GM23338 (cell line): ENCODE results near the gene ETAA1. TPM values are rescaled to one million over a fixed set of nuclear protein-coding genes. Genes with fewer than 3 reads are reported as not detected.

Experiments
- ATAC-seq: fragments of 200-7000 bp; cut with Tn5 transposase; 3 replicates; pipeline ENCODE4 v1.9.1; 2020
- DNase-seq: peaks from one replicate; pipeline ENCODE4 v3.0.0-alpha.2; 2015; ENCODE audit warnings: low spot score
- H2AFZ ChIP-seq: fragments of 200-600 bp; sonication (generic); 2 replicates; pipeline ENCODE4 v1.8.0; 2016; ENCODE audit warnings: antibody characterized with exemption, mild to moderate bottlenecking, moderate library complexity
- H3F3A ChIP-seq: fragments of 200-600 bp; sonication (generic); replicated peaks from 2 replicates; pipeline ENCODE4 v1.8.0; 2017; ENCODE audit warnings: antibody characterized with exemption, mixed run types, low read depth
- H3K27ac ChIP-seq: fragments of 200-600 bp; sonication (generic); 2 replicates; pipeline ENCODE4 v1.6.1; 2016; ENCODE audit warnings: low read depth
- H3K27me3 ChIP-seq: fragments of 200-600 bp; sonication (generic); 2 replicates; pipeline ENCODE4 v1.8.0; 2016; ENCODE audit warnings: mild to moderate bottlenecking, mixed run types, moderate library complexity; ENCODE audit not compliant: insufficient read depth
- H3K36me3 ChIP-seq: fragments of 200-600 bp; sonication (generic); 2 replicates; pipeline ENCODE4 v1.8.0; 2016; ENCODE audit warnings: mild to moderate bottlenecking; ENCODE audit not compliant: insufficient read depth
- H3K4me1 ChIP-seq: fragments of 200-600 bp; sonication (generic); 2 replicates; pipeline ENCODE4 v1.8.0; 2016; ENCODE audit warnings: mild to moderate bottlenecking, moderate library complexity; ENCODE audit not compliant: insufficient read depth
- H3K4me2 ChIP-seq: fragments of 200-600 bp; sonication (generic); 2 replicates; pipeline ENCODE4 v1.7.1; 2017; ENCODE audit warnings: mixed run types
- H3K4me3 ChIP-seq: fragments of 200-600 bp; sonication (generic); 2 replicates; pipeline ENCODE4 v1.6.1; 2016; ENCODE audit warnings: mixed run types
- H3K79me2 ChIP-seq: fragments of 200-600 bp; sonication (generic); replicated peaks from 2 replicates; pipeline ENCODE4 v1.8.0; 2017; ENCODE audit warnings: mild to moderate bottlenecking; ENCODE audit not compliant: insufficient read depth
- H3K9me2 ChIP-seq: fragments of 200-600 bp; sonication (generic); 2 replicates; pipeline ENCODE4 v1.8.0; 2017; ENCODE audit not compliant: insufficient read depth
- H4K20me1 ChIP-seq: fragments of 200-600 bp; sonication (generic); replicated peaks from 2 replicates; pipeline ENCODE4 v1.8.0; 2017; ENCODE audit warnings: mild to moderate bottlenecking; ENCODE audit not compliant: insufficient read depth
- H3K27ac Mint-ChIP-seq: 2 replicates; pipeline ENCODE4 v1.8.0; 2020; ENCODE audit warnings: inconsistent platforms, mild to moderate bottlenecking, moderate library complexity, mixed read lengths
- H3K27me3 Mint-ChIP-seq: 3 replicates; pipeline ENCODE4 v1.8.0; 2022; ENCODE audit warnings: low read depth, mild to moderate bottlenecking, moderate library complexity, mixed read lengths, inconsistent platforms; ENCODE audit not compliant: insufficient read depth, poor library complexity
- H3K36me3 Mint-ChIP-seq: 3 replicates; pipeline ENCODE4 v1.8.0; 2021; ENCODE audit warnings: low read depth, mild to moderate bottlenecking, inconsistent platforms, moderate library complexity, mixed read lengths
- H3K4me1 Mint-ChIP-seq: 3 replicates; pipeline ENCODE4 v1.8.0; 2020; ENCODE audit warnings: mild to moderate bottlenecking, inconsistent platforms, mixed read lengths
- H3K4me3 Mint-ChIP-seq: 3 replicates; pipeline ENCODE4 v1.8.0; 2021; ENCODE audit warnings: moderate library complexity, mild to moderate bottlenecking, inconsistent platforms, mixed read lengths
- H3K9me3 Mint-ChIP-seq: 3 replicates; pipeline ENCODE4 v1.8.0; 2020; ENCODE audit warnings: moderate library complexity, mild to moderate bottlenecking, inconsistent platforms, mixed read lengths
- CREB1 ChIP-seq: fragments of 250-450 bp; sonication (Bioruptor Pico); IDR thresholded peaks from 2 replicates; pipeline ENCODE4 v1.5.0; 2020; ENCODE audit warnings: low read depth, mild to moderate bottlenecking, moderate library complexity
- ETS1 ChIP-seq: IDR thresholded peaks from 2 replicates; pipeline ENCODE4 v1.6.1; 2016; ENCODE audit warnings: antibody characterized with exemption
- EZH2 ChIP-seq: fragments of 200-600 bp; sonication (generic); IDR thresholded peaks from one replicate; pipeline ENCODE4 v1.8.0; 2017; ENCODE audit warnings: antibody characterized with exemption, mild to moderate bottlenecking, low read depth; ENCODE audit not compliant: unreplicated experiment
- EZH2phosphoT487 ChIP-seq: fragments of 200-600 bp; sonication (generic); IDR thresholded peaks from one replicate; pipeline ENCODE4 v1.8.1; 2018; ENCODE audit warnings: antibody characterized with exemption; ENCODE audit not compliant: unreplicated experiment
- JUNB ChIP-seq: IDR thresholded peaks from one replicate; pipeline ENCODE4 v1.6.1; 2016; ENCODE audit warnings: antibody characterized with exemption; ENCODE audit not compliant: unreplicated experiment
- NANOG ChIP-seq: IDR thresholded peaks from 2 replicates; pipeline ENCODE4 v1.6.1; 2016; ENCODE audit warnings: antibody characterized with exemption, borderline replicate concordance
- POLR2AphosphoS5 ChIP-seq: IDR thresholded peaks from 2 replicates; pipeline ENCODE4 v1.6.1; 2016; ENCODE audit warnings: antibody characterized with exemption, low read depth
- STAT1 ChIP-seq: IDR thresholded peaks from one replicate; pipeline ENCODE4 v1.6.1; 2016; ENCODE audit warnings: antibody characterized with exemption; ENCODE audit not compliant: unreplicated experiment
- ZNF114 ChIP-seq: fragments of 250-450 bp; sonication (Bioruptor Pico); IDR thresholded peaks from 2 replicates; pipeline ENCODE4 v1.5.0; 2020; ENCODE audit warnings: mild to moderate bottlenecking, moderate library complexity
- ZNF331 ChIP-seq: fragments of 250-450 bp; sonication (Bioruptor Pico); IDR thresholded peaks from 2 replicates; pipeline ENCODE4 v1.5.0; 2020; ENCODE audit warnings: low read depth, mild to moderate bottlenecking, moderate library complexity
- polyA plus RNA-seq: library from polyadenylated mRNA; unstranded; fragments of >200 nt; fragmentation: Nextera tagmentation; extraction: Ambion mirVana; gene quantifications from 2 replicates; pipeline ENCODE4 v1.2.1, GENCODE V29; 2016
- total RNA-seq: library from RNA; depleted of rRNA; stranded (reverse); fragments of >200 nt; shearing (Covaris generic); gene quantifications from 2 replicates; pipeline ENCODE4 v1.2.3, GENCODE V29; 2014
- TF ChIP-seq, protein P1 (sequence below), 2 experiments: fragments of 200-600 bp in 1 of 2; sonication (generic) in 1 of 2; conservative IDR thresholded peaks; 2 replicates each; pipeline versions ENCODE4 v1.5.1 to v1.6.1; 2016 to 2017; ENCODE audit warnings: antibody characterized with exemption in 2 of 2, low read depth in 2 of 2, mild to moderate bottlenecking in 2 of 2, moderate library complexity in 1 of 2
- TF ChIP-seq, protein P2 (sequence below): IDR thresholded peaks from one replicate; pipeline ENCODE4 v1.6.1; 2018; ENCODE audit warnings: antibody characterized with exemption; ENCODE audit not compliant: unreplicated experiment
- TF ChIP-seq, protein P3 (sequence below): fragments of 250-450 bp; sonication (Bioruptor Pico); IDR thresholded peaks from 2 replicates; pipeline ENCODE4 v1.5.0; 2020; ENCODE audit warnings: mild to moderate bottlenecking, moderate library complexity

The ETAA1 gene
- total and polyA plus RNA-seq, 2 experiments from 2014 or later = 22.2 to 45.5 TPM

DNA sequence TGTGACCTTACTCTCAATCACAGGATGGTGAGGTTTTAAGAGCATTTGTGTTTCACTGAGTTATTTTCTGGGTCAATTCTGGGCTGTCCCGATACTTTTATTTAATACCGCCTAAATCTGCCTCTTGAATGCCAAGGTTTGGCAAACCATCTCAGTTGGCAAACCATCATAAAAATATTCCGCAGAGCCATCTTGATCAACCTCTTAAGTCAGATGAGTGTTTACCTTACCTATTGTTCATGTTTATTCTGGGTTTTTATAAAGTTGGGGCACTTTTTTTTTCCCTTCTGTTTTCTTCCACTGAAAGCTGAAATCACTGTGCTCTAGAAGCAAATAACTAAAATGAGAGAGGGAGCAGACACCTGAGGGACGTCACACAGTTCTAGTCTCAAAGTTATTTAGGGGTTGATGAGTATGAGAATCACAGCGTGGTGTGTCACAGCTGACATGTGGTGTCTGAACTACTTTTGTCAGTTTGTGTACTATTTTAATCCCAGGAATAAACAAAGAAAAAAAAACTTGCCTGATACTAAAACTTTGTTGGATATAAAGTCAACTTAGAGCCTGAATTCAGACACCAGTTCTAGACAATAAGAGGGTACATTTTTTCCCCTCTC is 48.6 kb downstream of the ETAA1 start:
- no peak overlapping the region for H3K27ac Mint-ChIP-seq
- no peaks in the 10 kb centered on the region for H3K27me3 ChIP-seq

More for the DNA sequence above, 48.6 kb downstream of the ETAA1 start:
- Histone ChIP-seq H3K9me2 (0 out of 2 replicates have a peak, but pooled peaks cover 5% of the 10 kb centered on the region), H3F3A (no peaks in the 10 kb centered on the region), H3K36me3 (no peaks in the 10 kb centered on the region), H3K4me1 (no peaks in the 10 kb centered on the region), H3K27ac (no peak overlapping the region), H3K79me2 (no peaks in the 10 kb centered on the region), H4K20me1 (no peaks in the 10 kb centered on the region), H3K4me3 (no peak overlapping the region), H3K4me2 (no peak overlapping the region), H2AFZ (peak overlapping the region; percentile 12; the same call in 1 of the 2 replicates)
- TF ChIP-seq EZH2 (no peak), ZNF331 (CRISPR knock-in tag) (no peak), POLR2AphosphoS5 (no peak), NANOG (no peak), ZNF114 (CRISPR knock-in tag) (no peak), EZH2phosphoT487 (no peak), STAT1 (no peak), JUNB (no peak), CREB1 (no peak), ETS1 (no peak)
- TF ChIP-seq, protein P1, sequence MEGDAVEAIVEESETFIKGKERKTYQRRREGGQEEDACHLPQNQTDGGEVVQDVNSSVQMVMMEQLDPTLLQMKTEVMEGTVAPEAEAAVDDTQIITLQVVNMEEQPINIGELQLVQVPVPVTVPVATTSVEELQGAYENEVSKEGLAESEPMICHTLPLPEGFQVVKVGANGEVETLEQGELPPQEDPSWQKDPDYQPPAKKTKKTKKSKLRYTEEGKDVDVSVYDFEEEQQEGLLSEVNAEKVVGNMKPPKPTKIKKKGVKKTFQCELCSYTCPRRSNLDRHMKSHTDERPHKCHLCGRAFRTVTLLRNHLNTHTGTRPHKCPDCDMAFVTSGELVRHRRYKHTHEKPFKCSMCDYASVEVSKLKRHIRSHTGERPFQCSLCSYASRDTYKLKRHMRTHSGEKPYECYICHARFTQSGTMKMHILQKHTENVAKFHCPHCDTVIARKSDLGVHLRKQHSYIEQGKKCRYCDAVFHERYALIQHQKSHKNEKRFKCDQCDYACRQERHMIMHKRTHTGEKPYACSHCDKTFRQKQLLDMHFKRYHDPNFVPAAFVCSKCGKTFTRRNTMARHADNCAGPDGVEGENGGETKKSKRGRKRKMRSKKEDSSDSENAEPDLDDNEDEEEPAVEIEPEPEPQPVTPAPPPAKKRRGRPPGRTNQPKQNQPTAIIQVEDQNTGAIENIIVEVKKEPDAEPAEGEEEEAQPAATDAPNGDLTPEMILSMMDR (conservative IDR thresholded peaks at IDR 0.05; ENCODE audit: low read depth in 2 of 2) = no peak
- TF ChIP-seq, protein P2, sequence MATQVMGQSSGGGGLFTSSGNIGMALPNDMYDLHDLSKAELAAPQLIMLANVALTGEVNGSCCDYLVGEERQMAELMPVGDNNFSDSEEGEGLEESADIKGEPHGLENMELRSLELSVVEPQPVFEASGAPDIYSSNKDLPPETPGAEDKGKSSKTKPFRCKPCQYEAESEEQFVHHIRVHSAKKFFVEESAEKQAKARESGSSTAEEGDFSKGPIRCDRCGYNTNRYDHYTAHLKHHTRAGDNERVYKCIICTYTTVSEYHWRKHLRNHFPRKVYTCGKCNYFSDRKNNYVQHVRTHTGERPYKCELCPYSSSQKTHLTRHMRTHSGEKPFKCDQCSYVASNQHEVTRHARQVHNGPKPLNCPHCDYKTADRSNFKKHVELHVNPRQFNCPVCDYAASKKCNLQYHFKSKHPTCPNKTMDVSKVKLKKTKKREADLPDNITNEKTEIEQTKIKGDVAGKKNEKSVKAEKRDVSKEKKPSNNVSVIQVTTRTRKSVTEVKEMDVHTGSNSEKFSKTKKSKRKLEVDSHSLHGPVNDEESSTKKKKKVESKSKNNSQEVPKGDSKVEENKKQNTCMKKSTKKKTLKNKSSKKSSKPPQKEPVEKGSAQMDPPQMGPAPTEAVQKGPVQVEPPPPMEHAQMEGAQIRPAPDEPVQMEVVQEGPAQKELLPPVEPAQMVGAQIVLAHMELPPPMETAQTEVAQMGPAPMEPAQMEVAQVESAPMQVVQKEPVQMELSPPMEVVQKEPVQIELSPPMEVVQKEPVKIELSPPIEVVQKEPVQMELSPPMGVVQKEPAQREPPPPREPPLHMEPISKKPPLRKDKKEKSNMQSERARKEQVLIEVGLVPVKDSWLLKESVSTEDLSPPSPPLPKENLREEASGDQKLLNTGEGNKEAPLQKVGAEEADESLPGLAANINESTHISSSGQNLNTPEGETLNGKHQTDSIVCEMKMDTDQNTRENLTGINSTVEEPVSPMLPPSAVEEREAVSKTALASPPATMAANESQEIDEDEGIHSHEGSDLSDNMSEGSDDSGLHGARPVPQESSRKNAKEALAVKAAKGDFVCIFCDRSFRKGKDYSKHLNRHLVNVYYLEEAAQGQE = no peak
- TF ChIP-seq, protein P3, sequence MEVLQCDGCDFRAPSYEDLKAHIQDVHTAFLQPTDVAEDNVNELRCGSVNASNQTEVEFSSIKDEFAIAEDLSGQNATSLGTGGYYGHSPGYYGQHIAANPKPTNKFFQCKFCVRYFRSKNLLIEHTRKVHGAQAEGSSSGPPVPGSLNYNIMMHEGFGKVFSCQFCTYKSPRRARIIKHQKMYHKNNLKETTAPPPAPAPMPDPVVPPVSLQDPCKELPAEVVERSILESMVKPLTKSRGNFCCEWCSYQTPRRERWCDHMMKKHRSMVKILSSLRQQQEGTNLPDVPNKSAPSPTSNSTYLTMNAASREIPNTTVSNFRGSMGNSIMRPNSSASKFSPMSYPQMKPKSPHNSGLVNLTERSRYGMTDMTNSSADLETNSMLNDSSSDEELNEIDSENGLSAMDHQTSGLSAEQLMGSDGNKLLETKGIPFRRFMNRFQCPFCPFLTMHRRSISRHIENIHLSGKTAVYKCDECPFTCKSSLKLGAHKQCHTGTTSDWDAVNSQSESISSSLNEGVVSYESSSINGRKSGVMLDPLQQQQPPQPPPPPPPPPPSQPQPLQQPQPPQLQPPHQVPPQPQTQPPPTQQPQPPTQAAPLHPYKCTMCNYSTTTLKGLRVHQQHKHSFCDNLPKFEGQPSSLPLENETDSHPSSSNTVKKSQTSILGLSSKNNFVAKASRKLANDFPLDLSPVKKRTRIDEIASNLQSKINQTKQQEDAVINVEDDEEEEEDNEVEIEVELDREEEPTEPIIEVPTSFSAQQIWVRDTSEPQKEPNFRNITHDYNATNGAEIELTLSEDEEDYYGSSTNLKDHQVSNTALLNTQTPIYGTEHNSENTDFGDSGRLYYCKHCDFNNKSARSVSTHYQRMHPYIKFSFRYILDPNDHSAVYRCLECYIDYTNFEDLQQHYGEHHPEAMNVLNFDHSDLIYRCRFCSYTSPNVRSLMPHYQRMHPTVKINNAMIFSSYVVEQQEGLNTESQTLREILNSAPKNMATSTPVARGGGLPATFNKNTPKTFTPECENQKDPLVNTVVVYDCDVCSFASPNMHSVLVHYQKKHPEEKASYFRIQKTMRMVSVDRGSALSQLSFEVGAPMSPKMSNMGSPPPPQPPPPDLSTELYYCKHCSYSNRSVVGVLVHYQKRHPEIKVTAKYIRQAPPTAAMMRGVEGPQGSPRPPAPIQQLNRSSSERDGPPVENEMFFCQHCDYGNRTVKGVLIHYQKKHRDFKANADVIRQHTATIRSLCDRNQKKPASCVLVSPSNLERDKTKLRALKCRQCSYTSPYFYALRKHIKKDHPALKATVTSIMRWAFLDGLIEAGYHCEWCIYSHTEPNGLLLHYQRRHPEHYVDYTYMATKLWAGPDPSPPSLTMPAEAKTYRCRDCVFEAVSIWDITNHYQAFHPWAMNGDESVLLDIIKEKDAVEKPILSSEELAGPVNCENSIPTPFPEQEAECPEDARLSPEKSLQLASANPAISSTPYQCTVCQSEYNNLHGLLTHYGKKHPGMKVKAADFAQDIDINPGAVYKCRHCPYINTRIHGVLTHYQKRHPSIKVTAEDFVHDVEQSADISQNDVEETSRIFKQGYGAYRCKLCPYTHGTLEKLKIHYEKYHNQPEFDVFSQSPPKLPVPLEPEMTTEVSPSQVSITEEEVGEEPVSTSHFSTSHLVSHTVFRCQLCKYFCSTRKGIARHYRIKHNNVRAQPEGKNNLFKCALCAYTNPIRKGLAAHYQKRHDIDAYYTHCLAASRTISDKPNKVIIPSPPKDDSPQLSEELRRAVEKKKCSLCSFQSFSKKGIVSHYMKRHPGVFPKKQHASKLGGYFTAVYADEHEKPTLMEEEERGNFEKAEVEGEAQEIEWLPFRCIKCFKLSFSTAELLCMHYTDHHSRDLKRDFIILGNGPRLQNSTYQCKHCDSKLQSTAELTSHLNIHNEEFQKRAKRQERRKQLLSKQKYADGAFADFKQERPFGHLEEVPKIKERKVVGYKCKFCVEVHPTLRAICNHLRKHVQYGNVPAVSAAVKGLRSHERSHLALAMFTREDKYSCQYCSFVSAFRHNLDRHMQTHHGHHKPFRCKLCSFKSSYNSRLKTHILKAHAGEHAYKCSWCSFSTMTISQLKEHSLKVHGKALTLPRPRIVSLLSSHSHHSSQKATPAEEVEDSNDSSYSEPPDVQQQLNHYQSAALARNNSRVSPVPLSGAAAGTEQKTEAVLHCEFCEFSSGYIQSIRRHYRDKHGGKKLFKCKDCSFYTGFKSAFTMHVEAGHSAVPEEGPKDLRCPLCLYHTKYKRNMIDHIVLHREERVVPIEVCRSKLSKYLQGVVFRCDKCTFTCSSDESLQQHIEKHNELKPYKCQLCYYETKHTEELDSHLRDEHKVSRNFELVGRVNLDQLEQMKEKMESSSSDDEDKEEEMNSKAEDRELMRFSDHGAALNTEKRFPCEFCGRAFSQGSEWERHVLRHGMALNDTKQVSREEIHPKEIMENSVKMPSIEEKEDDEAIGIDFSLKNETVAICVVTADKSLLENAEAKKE = no peak
- H3K36me3 Mint-ChIP-seq = no peaks in the 10 kb centered on the region
- H3K4me3 Mint-ChIP-seq = no peak overlapping the region
- no peaks in the 10 kb centered on the region for H3K9me3 Mint-ChIP-seq
- H3K27me3 Mint-ChIP-seq = peaks cover 2% of the 10 kb centered on the region
- H3K4me1 Mint-ChIP-seq = no peaks in the 10 kb centered on the region
- ATAC-seq = no peak
- no peak for DNase-seq
